Endothelial cell of umbilical vein (primary cell): ENCODE results near the gene LRRC32. TPM values are rescaled to one million over a fixed set of nuclear protein-coding genes. Genes with fewer than 3 reads are reported as not detected.

Experiments
- BruUV-seq: library from RNA; stranded (reverse); fragments of 400-500 nt; replicated peaks from 2 replicates; lab custom pipeline; 2021; lab: Mats Ljungman, UMichigan
- CTCF ChIA-PET: fragments of 300-600, 350-600 bp; sonication (Branson Sonifier 250); formaldehyde crosslinking; loops from one replicate; lab custom pipeline; 2021; ENCODE audit warnings: antibody characterized with exemption, inconsistent platforms; lab: Charles Lee
- POLR2A ChIA-PET: fragments of 300-600, 350-600 bp; sonication (Branson Sonifier 250); formaldehyde crosslinking; loops from one replicate; lab custom pipeline; 2021; ENCODE audit warnings: antibody characterized with exemption, inconsistent platforms; lab: Charles Lee
- DNase-seq: peaks from one replicate; pipeline ENCODE4 v3.0.0-alpha.2; 2011; ENCODE audit warnings: low read depth, low spot score
- FAIRE-seq: peaks from 2 replicates; lab custom pipeline; 2011; peaks lifted over from hg19 to GRCh38; lab: Jason Lieb, UNC
- H2AFZ ChIP-seq: 2 replicates; pipeline ENCODE4 v1.6.0; 2012; ENCODE audit warnings: low read depth, low read length, control low read depth, inconsistent platforms
- H3K27ac ChIP-seq: 2 replicates; pipeline ENCODE4 v1.5.1; 2011; ENCODE audit warnings: low read depth, mild to moderate bottlenecking, control low read depth, low read length, moderate library complexity; ENCODE audit not compliant: insufficient read depth
- H3K27me3 ChIP-seq, 2 experiments: 2 replicates each; pipeline versions ENCODE4 v1.6.0 to v1.6.1; 2011; ENCODE audit warnings: low read length in 2 of 2, mixed read lengths in 1 of 2; ENCODE audit not compliant: control insufficient read depth in 2 of 2, insufficient read depth in 2 of 2
- H3K36me3 ChIP-seq, 2 experiments: 2 replicates in 1 of 2; 3 replicates in 1 of 2; pipeline ENCODE4 v1.5.1; 2011; ENCODE audit warnings: low read length in 2 of 2, mild to moderate bottlenecking in 1 of 2, moderate library complexity in 1 of 2; ENCODE audit not compliant: control insufficient read depth in 2 of 2, insufficient read depth in 2 of 2; ENCODE audit errors: extremely low read depth in 1 of 2
- H3K4me1 ChIP-seq: 3 replicates; pipeline ENCODE4 v1.5.1; 2011; ENCODE audit warnings: mild to moderate bottlenecking, low read length; ENCODE audit not compliant: control insufficient read depth, insufficient read depth; ENCODE audit errors: extremely low read depth
- H3K4me2 ChIP-seq: 2 replicates; pipeline ENCODE4 v1.6.1; 2011; ENCODE audit warnings: low read length, control low read depth, mixed read lengths; ENCODE audit not compliant: insufficient read depth
- H3K4me3 ChIP-seq, 3 experiments: fragments of 200-600 bp in 1 of 3; sonication (generic), shearing (Covaris generic) in 1 of 3; replicated peaks in 1 of 3; 2 replicates each; pipeline ENCODE4 v1.5.1; 2011 to 2016; ENCODE audit warnings: control low read depth in 3 of 3, low read length in 3 of 3, mild to moderate bottlenecking in 2 of 3, inconsistent platforms in 1 of 3, low read depth in 1 of 3, moderate library complexity in 1 of 3; ENCODE audit not compliant: insufficient read depth in 1 of 3
- H3K79me2 ChIP-seq: 2 replicates; pipeline ENCODE4 v1.6.0; 2012; ENCODE audit warnings: low read length, inconsistent platforms; ENCODE audit not compliant: control insufficient read depth, insufficient read depth
- H3K9ac ChIP-seq: replicated peaks from 2 replicates; pipeline ENCODE3; 2011; ENCODE audit warnings: low read length, control low read depth; ENCODE audit not compliant: insufficient read depth; ENCODE audit errors: extremely low read depth
- H3K9me1 ChIP-seq: replicated peaks from 3 replicates; pipeline ENCODE4 v1.6.0; 2011; ENCODE audit warnings: mild to moderate bottlenecking, low read length; ENCODE audit not compliant: control insufficient read depth, insufficient read depth; ENCODE audit errors: extremely low read depth
- H3K9me3 ChIP-seq: replicated peaks from 2 replicates; pipeline ENCODE4 v1.5.1; 2012; ENCODE audit warnings: low read length, inconsistent platforms; ENCODE audit not compliant: control insufficient read depth, insufficient read depth
- H4K20me1 ChIP-seq: replicated peaks from 2 replicates; pipeline ENCODE3; 2011; ENCODE audit warnings: mild to moderate bottlenecking, low read length; ENCODE audit not compliant: control insufficient read depth, insufficient read depth; ENCODE audit errors: extremely low read depth
- EZH2 ChIP-seq: IDR thresholded peaks from 2 replicates; pipeline ENCODE4 v1.6.1; 2012; ENCODE audit warnings: borderline replicate concordance, low read depth, mild to moderate bottlenecking, moderate library complexity, low read length, inconsistent platforms; ENCODE audit not compliant: severe bottlenecking
- FOS ChIP-seq: IDR thresholded peaks from 2 replicates; pipeline ENCODE4 v1.6.1; 2011; ENCODE audit warnings: mild to moderate bottlenecking, low read length, moderate library complexity, borderline replicate concordance; ENCODE audit not compliant: insufficient read depth
- GATA2 ChIP-seq: IDR thresholded peaks from 2 replicates; pipeline ENCODE4 v1.7.0; 2011; ENCODE audit warnings: low read depth, mild to moderate bottlenecking, moderate library complexity, mixed read lengths, low read length; ENCODE audit not compliant: insufficient read length, insufficient read depth
- POLR2A ChIP-seq: IDR thresholded peaks from 2 replicates; pipeline ENCODE4 v1.6.1; 2012; ENCODE audit warnings: low read depth, mild to moderate bottlenecking, control low read depth, low read length
- dilution Hi-C: fragments of 300-500 bp; cut with MboI; formaldehyde crosslinking; loops from one replicate; pipeline ENCODE4 v1.15.0; 2019; ENCODE audit warnings: low sequenced_read_pairs; ENCODE audit not compliant: extremely low pct_ligation_motif_present
- intact Hi-C: fragments of 100-400 bp; cut with micrococcal nuclease; formaldehyde crosslinking; loops from one replicate; pipeline ENCODE4 v1.10.0; 2022
- polyA plus RNA-seq, 4 experiments: library from polyadenylated mRNA; depleted of rRNA in 3 of 4; stranded (reverse) in 3 of 4; unstranded in 1 of 4; fragments of >200 nt; gene quantifications; 2 replicates each; pipeline versions ENCODE4 v1.2.1 to v1.2.3, GENCODE V29; 2011 to 2012; ENCODE audit warnings: missing spikeins in 1 of 4
- total RNA-seq: library from RNA; stranded (reverse); gene quantifications from 2 replicates; pipeline ENCODE4 v1.2.3, GENCODE V29; 2021
- TF ChIP-seq, protein P1 (sequence below), 2 donors: IDR thresholded peaks; 1 replicate in 1 of 2; 2 replicates in 1 of 2; pipeline ENCODE4 v1.5.1; 2011; ENCODE audit warnings: low read length in 2 of 2, mild to moderate bottlenecking in 2 of 2, moderate library complexity in 2 of 2, control low read depth in 1 of 2, inconsistent platforms in 1 of 2, low read depth in 1 of 2; ENCODE audit not compliant: insufficient read depth in 1 of 2; ENCODE audit errors: extremely low read depth in 1 of 2

Gene LRRC32
- total and polyA plus RNA-seq, 2 donors (not counting 3 experiments of a cell fraction or from before 2014, with no cell fraction given), result 77.2 to 117 TPM

DNA sequence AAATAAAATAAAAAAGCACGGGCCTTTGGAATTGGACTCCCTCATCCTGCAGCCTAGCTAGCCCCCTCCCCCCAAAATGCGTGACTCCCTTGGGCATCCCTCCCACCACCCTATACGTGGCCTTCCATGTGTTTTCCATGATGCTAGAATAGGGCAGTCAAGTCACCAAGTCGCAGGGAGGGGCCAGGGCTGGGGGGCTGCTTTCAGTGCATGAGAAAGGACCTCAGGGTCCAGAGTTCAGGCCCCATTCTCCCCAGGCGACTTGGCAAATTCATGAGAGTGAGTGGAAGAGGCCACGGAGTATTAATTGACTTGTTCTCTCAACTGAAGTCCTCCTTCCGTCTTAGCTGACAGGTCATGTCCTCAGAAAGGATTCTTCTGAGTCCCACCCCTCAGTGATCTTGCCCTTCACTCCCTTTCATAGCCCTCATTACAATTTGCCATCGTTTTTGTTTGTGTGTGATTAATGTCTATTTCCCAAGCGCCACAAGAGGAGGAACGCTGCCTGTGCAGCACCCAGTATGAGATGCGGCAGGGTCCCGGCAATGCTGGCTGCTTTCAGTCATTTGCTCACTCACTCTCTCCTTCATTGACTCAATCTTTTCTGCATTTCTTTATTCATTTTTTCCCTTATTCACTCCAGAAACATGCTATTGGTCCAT is 17.4 kb downstream of the LRRC32 start:
- no peak for TF ChIP-seq GATA2
- TF ChIP-seq FOS, result no peak
- TF ChIP-seq EZH2, result no peak
- TF ChIP-seq, protein P1, sequence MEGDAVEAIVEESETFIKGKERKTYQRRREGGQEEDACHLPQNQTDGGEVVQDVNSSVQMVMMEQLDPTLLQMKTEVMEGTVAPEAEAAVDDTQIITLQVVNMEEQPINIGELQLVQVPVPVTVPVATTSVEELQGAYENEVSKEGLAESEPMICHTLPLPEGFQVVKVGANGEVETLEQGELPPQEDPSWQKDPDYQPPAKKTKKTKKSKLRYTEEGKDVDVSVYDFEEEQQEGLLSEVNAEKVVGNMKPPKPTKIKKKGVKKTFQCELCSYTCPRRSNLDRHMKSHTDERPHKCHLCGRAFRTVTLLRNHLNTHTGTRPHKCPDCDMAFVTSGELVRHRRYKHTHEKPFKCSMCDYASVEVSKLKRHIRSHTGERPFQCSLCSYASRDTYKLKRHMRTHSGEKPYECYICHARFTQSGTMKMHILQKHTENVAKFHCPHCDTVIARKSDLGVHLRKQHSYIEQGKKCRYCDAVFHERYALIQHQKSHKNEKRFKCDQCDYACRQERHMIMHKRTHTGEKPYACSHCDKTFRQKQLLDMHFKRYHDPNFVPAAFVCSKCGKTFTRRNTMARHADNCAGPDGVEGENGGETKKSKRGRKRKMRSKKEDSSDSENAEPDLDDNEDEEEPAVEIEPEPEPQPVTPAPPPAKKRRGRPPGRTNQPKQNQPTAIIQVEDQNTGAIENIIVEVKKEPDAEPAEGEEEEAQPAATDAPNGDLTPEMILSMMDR (IDR thresholded peaks at IDR 0.05; ENCODE audit: extremely low read depth in 1 of 2, insufficient read depth in 1 of 2, low read depth in 1 of 2, low read length in 2 of 2), result no peak
- no peak for TF ChIP-seq POLR2A
- peaks cover 0 to 15% of the 10 kb centered on the region in 2 experiments for H3K36me3 ChIP-seq
- no peaks in the 10 kb centered on the region for H3K9me1 ChIP-seq
- no peaks in the 10 kb centered on the region for H3K9me3 ChIP-seq
- dilution Hi-C loops (no loop called here), intact Hi-C loops (no loop called here)
- FAIRE-seq (no peak), DNase-seq (no peak)
- H3K4me3 ChIP-seq, result no peak overlapping the region
- H3K4me2 ChIP-seq, result no peak overlapping the region
- BruUV-seq, result no TSS peak
- H3K9ac ChIP-seq, result no peak overlapping the region
- ChIA-PET POLR2A (no interaction called here), CTCF (no interaction called here)
- H4K20me1 ChIP-seq, result no peaks in the 10 kb centered on the region
- H3K27me3 ChIP-seq, result no peaks in the 10 kb centered on the region
- H3K27ac ChIP-seq, result no peak overlapping the region
- no peaks in the 10 kb centered on the region for H3K4me1 ChIP-seq
- no peaks in the 10 kb centered on the region for H3K79me2 ChIP-seq
- H2AFZ ChIP-seq, result no peak overlapping the region
